NCI-H2227 (cell line): ENCODE results near the gene DNAAF3.

ENCODE experiments used
- DNase-seq: peaks from one replicate; lab custom pipeline; 2025; ENCODE audit not compliant: unreplicated experiment; lab: John Stamatoyannopoulos, UW

DNAAF3 gene

GRCh38 chr19:55155784-55156183 is 10.6 kb downstream of the DNAAF3 start:
- DNase-seq, result peak; percentile 69

- DNase-seq, result no peak
Observed at GRCh38 chr19:55153652-55154264, 12.7 kb downstream of the DNAAF3 start.

GRCh38 chr19:55152017-55152416 is 14.4 kb downstream of the DNAAF3 start:
- DNase-seq, result peak; percentile 50

- DNase-seq, result peak; percentile 72
Observed at GRCh38 chr19:55149078-55150003, 17.1 kb downstream of the DNAAF3 start, which contains the start of gene TNNT1. TSS of gene TNNT1 (minus strand) at chr19:55149206. CDS start at chr19:55147157, 2,049 bp downstream.

GRCh38 chr19:55147545-55148251 is 18.7 kb downstream of the DNAAF3 start:
- DNase-seq, result peak; percentile 56

- DNase-seq, result peak; percentile 99
Observed at GRCh38 chr19:55146705-55147273, 19.6 kb downstream of the DNAAF3 start.

- DNase-seq, result peak; percentile 95
Observed at GRCh38 chr19:55146078-55146704, 20.2 kb downstream of the DNAAF3 start.

GRCh38 chr19:55145232-55145631 is 21.2 kb downstream of the DNAAF3 start:
- no peak for DNase-seq

- no peak for DNase-seq
Observed at GRCh38 chr19:55141696-55142095, 24.7 kb downstream of the DNAAF3 start.

GRCh38 chr19:55137915-55138314 is 28.5 kb downstream of the DNAAF3 start:
- no peak for DNase-seq

- no peak for DNase-seq
Observed at GRCh38 chr19:55136399-55137102, 29.9 kb downstream of the DNAAF3 start.

GRCh38 chr19:55134736-55135135 is 31.7 kb downstream of the DNAAF3 start:
- DNase-seq, result no peak

GRCh38 chr19:55133639-55134444 is 32.6 kb downstream of the DNAAF3 start:
- DNase-seq, result no peak

GRCh38 chr19:55132453-55133129 is 33.8 kb downstream of the DNAAF3 start:
- DNase-seq, result no peak

GRCh38 chr19:55131421-55131820 is 35.0 kb downstream of the DNAAF3 start:
- no peak for DNase-seq

- DNase-seq, result no peak
Observed at GRCh38 chr19:55119053-55119452, 47.4 kb downstream of the DNAAF3 start.

GRCh38 chr19:55118401-55118991 is 47.9 kb downstream of the DNAAF3 start:
- DNase-seq, result peak; percentile 79

- DNase-seq, result peak; percentile 100
Observed at GRCh38 chr19:55117663-55118391, 48.6 kb downstream of the DNAAF3 start.
